Germinal center (tissue), 1 donor: ENCODE data around the gene SLC16A14.
"Not testable (repeated sequence)": the region's sequence is repeated elsewhere in the genome, so short reads cannot be mapped to it uniquely, and the experiment has no call there.

ENCODE experiments used
- DNase-seq: peaks from one replicate; pipeline ENCODE4 v3.0.0; 2012; ENCODE audit warnings: mixed read lengths, low spot score

The SLC16A14 gene

GRCh38 chr2:230068651-230069055, at the start of gene SLC16A14:
SLC16A14 (minus strand) TSS chr2:230068924; CDS start chr2:230059352, 9,572 bp downstream.
- DNase-seq = peak; percentile 18

GRCh38 chr2:230106771-230107170, 38.0 kb upstream of the SLC16A14 start:
- DNase-seq = no peak

GRCh38 chr2:230101967-230102366, 33.2 kb upstream of the SLC16A14 start:
- not testable (repeated sequence) for DNase-seq

GRCh38 chr2:230097841-230098240, 29.1 kb upstream of the SLC16A14 start:
- DNase-seq = no peak

- DNase-seq = no peak
These were observed 28.7 kb upstream of the SLC16A14 start for GRCh38 chr2:230097424-230097823.

GRCh38 chr2:230090967-230091366, 22.2 kb upstream of the SLC16A14 start:
- DNase-seq = no peak

- DNase-seq = no peak
These were observed 16.5 kb upstream of the SLC16A14 start for GRCh38 chr2:230085201-230085600.

- DNase-seq = no peak
These were observed 9.3 kb upstream of the SLC16A14 start for GRCh38 chr2:230077851-230078547.

- DNase-seq = no peak
These were observed 8.1 kb upstream of the SLC16A14 start for GRCh38 chr2:230076819-230077218.

- DNase-seq = no peak
These were observed 7.4 kb upstream of the SLC16A14 start for GRCh38 chr2:230075988-230076631.

- DNase-seq = no peak
These were observed 2.7 kb upstream of the SLC16A14 start for GRCh38 chr2:230071421-230071820.

GRCh38 chr2:230069402-230069801, 678 bp upstream of the SLC16A14 start:
- DNase-seq = no peak

- peak; percentile 70 for DNase-seq
These were observed 591 bp downstream of the SLC16A14 start for GRCh38 chr2:230068016-230068650.

GRCh38 chr2:230060672-230061293, 7.9 kb downstream of the SLC16A14 start:
- DNase-seq = no peak

GRCh38 chr2:230053753-230054478, 14.8 kb downstream of the SLC16A14 start:
- no peak for DNase-seq

- DNase-seq = no peak
These were observed 16.4 kb downstream of the SLC16A14 start for GRCh38 chr2:230052299-230052698.

- no peak for DNase-seq
These were observed 18.6 kb downstream of the SLC16A14 start for GRCh38 chr2:230050136-230050535.

GRCh38 chr2:230048010-230048671, 20.6 kb downstream of the SLC16A14 start:
- no peak for DNase-seq

GRCh38 chr2:230046491-230046890, 22.2 kb downstream of the SLC16A14 start:
- no peak for DNase-seq

GRCh38 chr2:230043461-230043860, 25.3 kb downstream of the SLC16A14 start:
- DNase-seq = no peak

GRCh38 chr2:230043025-230043424, 25.7 kb downstream of the SLC16A14 start:
- DNase-seq = no peak
